Colonic mucosa (tissue), 4 donors: ENCODE data around the gene FNDC3B. TPM values are rescaled to one million over a fixed set of nuclear protein-coding genes. Genes with fewer than 3 reads are reported as not detected.

Source experiments
- DNase-seq: peaks from one replicate; pipeline ENCODE4 v3.0.0-alpha.2; 2020
- H3K27ac ChIP-seq: fragments of 200-600 bp; one replicate; pipeline ENCODE4 v1.8.0; 2021
- H3K27me3 ChIP-seq: fragments of 200-600 bp; one replicate; pipeline ENCODE4 v1.8.0; 2021
- H3K36me3 ChIP-seq: fragments of 200-600 bp; one replicate; pipeline ENCODE4 v1.8.0; 2021
- H3K4me1 ChIP-seq: fragments of 200-600 bp; one replicate; pipeline ENCODE4 v1.8.0; 2021; ENCODE audit warnings: mild to moderate bottlenecking
- H3K4me3 ChIP-seq: fragments of 200-600 bp; one replicate; pipeline ENCODE4 v1.8.0; 2021
- H3K9ac ChIP-seq, 2 donors: one replicate each; pipeline ENCODE4 v1.7.0; 2013; ENCODE audit warnings: control low read depth in 2 of 2, low read depth in 2 of 2, low read length in 2 of 2
- H3K9me3 ChIP-seq: fragments of 200-600 bp; one replicate; pipeline ENCODE4 v1.8.0; 2021
- CTCF ChIP-seq: fragments of 200-600 bp; IDR thresholded peaks from one replicate; pipeline ENCODE4 v1.8.0; 2022; ENCODE audit warnings: antibody characterized with exemption, mild to moderate bottlenecking
- intact Hi-C: fragments of 100-400 bp; cut with DNase I; formaldehyde crosslinking; loops from one replicate; pipeline ENCODE4 v1.14.1; 2022
- total RNA-seq, 2 donors: library from RNA; stranded (reverse); fragmentation: NEBNext Ultra II Directional in 1 of 2; extraction: Animal tissue kit (Norgen Biotek cat#: 25700) in 1 of 2; gene quantifications; one replicate each; pipeline ENCODE4 v1.2.1, GENCODE V29; 2021
- donor health status: healthy.
- donor health status: DM: no; HTN: no; CAD: no.
- donor health status: DM: no; HTN: no; CAD: no.

FNDC3B gene
- total RNA-seq, 2 donors from 2014 or later = 66.7 to 142 TPM

- no peak overlapping the region for H3K9ac ChIP-seq
- no peaks in the 10 kb centered on the region for H3K27me3 ChIP-seq
- H3K27ac ChIP-seq = no peak overlapping the region
Measured at GRCh38 chr3:172118019-172118418, 78.6 kb downstream of the FNDC3B start.

GRCh38 chr3:172119266-172119969, 80.0 kb downstream of the FNDC3B start:
- Histone ChIP-seq H3K4me1 (no peaks in the 10 kb centered on the region), H3K27ac (no peak overlapping the region), H3K9ac (no peak overlapping the region), H3K27me3 (no peaks in the 10 kb centered on the region), H3K4me3 (no peak overlapping the region), H3K36me3 (no peaks in the 10 kb centered on the region), H3K9me3 (no peaks in the 10 kb centered on the region)
- intact Hi-C loops = no loop called here
- TF ChIP-seq CTCF = no peak
- DNase-seq = no peak

More at GRCh38 chr3:172118019-172118418, 78.6 kb downstream of the FNDC3B start:
- no peaks in the 10 kb centered on the region for H3K36me3 ChIP-seq
- no peak for DNase-seq
- no peak overlapping the region for H3K4me3 ChIP-seq
- intact Hi-C loops = no loop called here
- no peaks in the 10 kb centered on the region for H3K9me3 ChIP-seq
- H3K4me1 ChIP-seq = no peaks in the 10 kb centered on the region
- no peak for TF ChIP-seq CTCF

GRCh38 chr3:172120912-172121311, 81.5 kb downstream of the FNDC3B start:
- no peaks in the 10 kb centered on the region for H3K27me3 ChIP-seq
- no peaks in the 10 kb centered on the region for H3K9me3 ChIP-seq
- no peaks in the 10 kb centered on the region for H3K36me3 ChIP-seq
- no peak for DNase-seq
- no peaks in the 10 kb centered on the region for H3K4me1 ChIP-seq
- no peak overlapping the region for H3K27ac ChIP-seq
- intact Hi-C loops = no loop called here
- TF ChIP-seq CTCF = no peak
- H3K9ac ChIP-seq = no peak overlapping the region
- no peak overlapping the region for H3K4me3 ChIP-seq

- no peak overlapping the region for H3K27ac ChIP-seq
- no peak for DNase-seq
- H3K27me3 ChIP-seq = no peaks in the 10 kb centered on the region
- H3K4me1 ChIP-seq = no peaks in the 10 kb centered on the region
- no peak overlapping the region for H3K4me3 ChIP-seq
- no peaks in the 10 kb centered on the region for H3K36me3 ChIP-seq
- TF ChIP-seq CTCF = no peak
- intact Hi-C loops = no loop called here
- no peaks in the 10 kb centered on the region for H3K9me3 ChIP-seq
- no peak overlapping the region for H3K9ac ChIP-seq
Measured at GRCh38 chr3:172121981-172122380, 82.6 kb downstream of the FNDC3B start.

- H3K36me3 ChIP-seq = no peaks in the 10 kb centered on the region
- H3K4me1 ChIP-seq = no peaks in the 10 kb centered on the region
- intact Hi-C loops = no loop called here
- no peak overlapping the region for H3K9ac ChIP-seq
- H3K27me3 ChIP-seq = no peaks in the 10 kb centered on the region
- H3K9me3 ChIP-seq = no peaks in the 10 kb centered on the region
- no peak for TF ChIP-seq CTCF
- no peak overlapping the region for H3K4me3 ChIP-seq
- no peak overlapping the region for H3K27ac ChIP-seq
- DNase-seq = no peak
Measured at GRCh38 chr3:172124271-172124670, 84.9 kb downstream of the FNDC3B start.
